ENCODE results near the gene NKTR. TPM values are rescaled to one million over a fixed set of nuclear protein-coding genes. Genes with fewer than 3 reads are reported as not detected.

NKTR gene
- polyA plus RNA-seq, 1 donor (not counting 4 experiments of a cell fraction or from before 2014, with no cell fraction given), result 38.6 TPM

- peaks cover 4% of the 10 kb centered on the region for H3K4me1 ChIP-seq (ENCODE audit: control insufficient read depth, extremely low read depth, insufficient read depth, low read length)
- FAIRE-seq (no peak), DNase-seq (ENCODE audit: low read depth, low spot score) (no peak)
- no peak overlapping the region for H3K9ac ChIP-seq (ENCODE audit: control insufficient read depth, extremely low read depth, insufficient read depth, low read length)
- TF ChIP-seq CTCF (optimal IDR thresholded peaks at IDR 0.05 in 1 of 3, IDR thresholded peaks at IDR 0.05 in 1 of 3, conservative IDR thresholded peaks at IDR 0.05 in 1 of 3; ENCODE audit: extremely low read depth in 1 of 3, insufficient read depth in 2 of 3, low read length in 3 of 3), result no peak
- TF ChIP-seq EZH2 (IDR thresholded peaks at IDR 0.05; ENCODE audit: low read length), result no peak
- no peaks in the 10 kb centered on the region for H3K9me1 ChIP-seq (ENCODE audit: control insufficient read depth, extremely low read depth, insufficient read depth, low read length)
- no peaks in the 10 kb centered on the region for H3K27me3 ChIP-seq (ENCODE audit: control insufficient read depth, extremely low read depth, insufficient read depth, low read length)
- no peaks in the 10 kb centered on the region for H4K20me1 ChIP-seq (ENCODE audit: control insufficient read depth, extremely low read depth, insufficient read depth, low read length)
- H2AFZ ChIP-seq (ENCODE audit: control insufficient read depth, low read length), result no peak overlapping the region
- H3K4me2 ChIP-seq (ENCODE audit: control insufficient read depth, extremely low read depth, insufficient read depth, low read depth, low read length), result no peak overlapping the region
- no peak overlapping the region for H3K27ac ChIP-seq (ENCODE audit: control insufficient read depth, insufficient read depth, low read length)
- H3K79me2 ChIP-seq (ENCODE audit: control insufficient read depth, insufficient read depth, low read length), result no peaks in the 10 kb centered on the region
- H3K9me3 ChIP-seq (ENCODE audit: control insufficient read depth, low read depth, low read length), result no peaks in the 10 kb centered on the region
- H3K4me3 ChIP-seq (ENCODE audit: control insufficient read depth in 2 of 3, extremely low read depth in 1 of 3, insufficient read depth in 2 of 3, low read depth in 1 of 3, low read length in 3 of 3), result no peak overlapping the region
- dilution Hi-C loops (cut with MboI; ENCODE audit: extremely low pct_ligation_motif_present, low sequenced_read_pairs), result no loop called here
- peaks cover 14 to 16% of the 10 kb centered on the region in 2 experiments for H3K36me3 ChIP-seq (ENCODE audit: control insufficient read depth in 2 of 2, extremely low read depth in 1 of 2, insufficient read depth in 2 of 2, low read length in 2 of 2)
Measured at GRCh38 chr3:42662037-42662812, 61.7 kb downstream of the NKTR start.

GRCh38 chr3:42662813-42663535 lies 62.5 kb downstream of the NKTR start:
- no peak for FAIRE-seq
- H3K9me3 ChIP-seq (ENCODE audit: control insufficient read depth, low read depth, low read length), result no peaks in the 10 kb centered on the region
- H3K9me1 ChIP-seq (ENCODE audit: control insufficient read depth, extremely low read depth, insufficient read depth, low read length), result no peaks in the 10 kb centered on the region
- no peaks in the 10 kb centered on the region for H3K27me3 ChIP-seq (ENCODE audit: control insufficient read depth, extremely low read depth, insufficient read depth, low read length)
- H3K36me3 ChIP-seq (ENCODE audit: control insufficient read depth in 2 of 2, extremely low read depth in 1 of 2, insufficient read depth in 2 of 2, low read length in 2 of 2), result peaks cover 13 to 14% of the 10 kb centered on the region in 2 experiments
- H2AFZ ChIP-seq (ENCODE audit: control insufficient read depth, low read length), result no peak overlapping the region
- TF ChIP-seq EZH2 (IDR thresholded peaks at IDR 0.05; ENCODE audit: low read length) (no peak), CTCF (optimal IDR thresholded peaks at IDR 0.05 in 1 of 3, IDR thresholded peaks at IDR 0.05 in 1 of 3, conservative IDR thresholded peaks at IDR 0.05 in 1 of 3; ENCODE audit: extremely low read depth in 1 of 3, insufficient read depth in 2 of 3, low read length in 3 of 3) (no peak)
- dilution Hi-C loops (cut with MboI; ENCODE audit: extremely low pct_ligation_motif_present, low sequenced_read_pairs), result no loop called here
- no peak overlapping the region for H3K9ac ChIP-seq (ENCODE audit: control insufficient read depth, extremely low read depth, insufficient read depth, low read length)
- no peak overlapping the region for H3K27ac ChIP-seq (ENCODE audit: control insufficient read depth, insufficient read depth, low read length)
- H3K4me1 ChIP-seq (ENCODE audit: control insufficient read depth, extremely low read depth, insufficient read depth, low read length), result peaks cover 4% of the 10 kb centered on the region
- H3K79me2 ChIP-seq (ENCODE audit: control insufficient read depth, insufficient read depth, low read length), result no peaks in the 10 kb centered on the region
- DNase-seq (ENCODE audit: low read depth, low spot score), result no peak
- H4K20me1 ChIP-seq (ENCODE audit: control insufficient read depth, extremely low read depth, insufficient read depth, low read length), result no peaks in the 10 kb centered on the region
- H3K4me3 ChIP-seq (ENCODE audit: control insufficient read depth in 2 of 3, extremely low read depth in 1 of 3, insufficient read depth in 2 of 3, low read depth in 1 of 3, low read length in 3 of 3), result no peak overlapping the region
- H3K4me2 ChIP-seq (ENCODE audit: control insufficient read depth, extremely low read depth, insufficient read depth, low read depth, low read length), result no peak overlapping the region

Measured in keratinocyte (primary cell).